GM23338 (cell line): ENCODE data around the gene MCM3AP. TPM values are rescaled to one million over a fixed set of nuclear protein-coding genes. Genes with fewer than 3 reads are reported as not detected.

Source experiments
- ATAC-seq: fragments of 200-7000 bp; cut with Tn5 transposase; 3 replicates; pipeline ENCODE4 v1.9.1; 2020
- DNase-seq: peaks from one replicate; pipeline ENCODE4 v3.0.0-alpha.2; 2015; ENCODE audit warnings: low spot score
- H2AFZ ChIP-seq: fragments of 200-600 bp; sonication (generic); 2 replicates; pipeline ENCODE4 v1.8.0; 2016; ENCODE audit warnings: antibody characterized with exemption, mild to moderate bottlenecking, moderate library complexity
- H3F3A ChIP-seq: fragments of 200-600 bp; sonication (generic); replicated peaks from 2 replicates; pipeline ENCODE4 v1.8.0; 2017; ENCODE audit warnings: antibody characterized with exemption, mixed run types, low read depth
- H3K27ac ChIP-seq: fragments of 200-600 bp; sonication (generic); 2 replicates; pipeline ENCODE4 v1.6.1; 2016; ENCODE audit warnings: low read depth
- H3K27me3 ChIP-seq: fragments of 200-600 bp; sonication (generic); 2 replicates; pipeline ENCODE4 v1.8.0; 2016; ENCODE audit warnings: mild to moderate bottlenecking, mixed run types, moderate library complexity; ENCODE audit not compliant: insufficient read depth
- H3K36me3 ChIP-seq: fragments of 200-600 bp; sonication (generic); 2 replicates; pipeline ENCODE4 v1.8.0; 2016; ENCODE audit warnings: mild to moderate bottlenecking; ENCODE audit not compliant: insufficient read depth
- H3K4me1 ChIP-seq: fragments of 200-600 bp; sonication (generic); 2 replicates; pipeline ENCODE4 v1.8.0; 2016; ENCODE audit warnings: mild to moderate bottlenecking, moderate library complexity; ENCODE audit not compliant: insufficient read depth
- H3K4me2 ChIP-seq: fragments of 200-600 bp; sonication (generic); 2 replicates; pipeline ENCODE4 v1.7.1; 2017; ENCODE audit warnings: mixed run types
- H3K4me3 ChIP-seq: fragments of 200-600 bp; sonication (generic); 2 replicates; pipeline ENCODE4 v1.6.1; 2016; ENCODE audit warnings: mixed run types
- H3K79me2 ChIP-seq: fragments of 200-600 bp; sonication (generic); replicated peaks from 2 replicates; pipeline ENCODE4 v1.8.0; 2017; ENCODE audit warnings: mild to moderate bottlenecking; ENCODE audit not compliant: insufficient read depth
- H3K9me2 ChIP-seq: fragments of 200-600 bp; sonication (generic); 2 replicates; pipeline ENCODE4 v1.8.0; 2017; ENCODE audit not compliant: insufficient read depth
- H4K20me1 ChIP-seq: fragments of 200-600 bp; sonication (generic); replicated peaks from 2 replicates; pipeline ENCODE4 v1.8.0; 2017; ENCODE audit warnings: mild to moderate bottlenecking; ENCODE audit not compliant: insufficient read depth
- H3K27ac Mint-ChIP-seq: 2 replicates; pipeline ENCODE4 v1.8.0; 2020; ENCODE audit warnings: inconsistent platforms, mild to moderate bottlenecking, moderate library complexity, mixed read lengths
- H3K27me3 Mint-ChIP-seq: 3 replicates; pipeline ENCODE4 v1.8.0; 2022; ENCODE audit warnings: low read depth, mild to moderate bottlenecking, moderate library complexity, mixed read lengths, inconsistent platforms; ENCODE audit not compliant: insufficient read depth, poor library complexity
- H3K36me3 Mint-ChIP-seq: 3 replicates; pipeline ENCODE4 v1.8.0; 2021; ENCODE audit warnings: low read depth, mild to moderate bottlenecking, inconsistent platforms, moderate library complexity, mixed read lengths
- H3K4me1 Mint-ChIP-seq: 3 replicates; pipeline ENCODE4 v1.8.0; 2020; ENCODE audit warnings: mild to moderate bottlenecking, inconsistent platforms, mixed read lengths
- H3K4me3 Mint-ChIP-seq: 3 replicates; pipeline ENCODE4 v1.8.0; 2021; ENCODE audit warnings: moderate library complexity, mild to moderate bottlenecking, inconsistent platforms, mixed read lengths
- H3K9me3 Mint-ChIP-seq: 3 replicates; pipeline ENCODE4 v1.8.0; 2020; ENCODE audit warnings: moderate library complexity, mild to moderate bottlenecking, inconsistent platforms, mixed read lengths
- CREB1 ChIP-seq: fragments of 250-450 bp; sonication (Bioruptor Pico); IDR thresholded peaks from 2 replicates; pipeline ENCODE4 v1.5.0; 2020; ENCODE audit warnings: low read depth, mild to moderate bottlenecking, moderate library complexity
- CTCF ChIP-seq, 2 experiments: fragments of 200-600 bp in 1 of 2; sonication (generic) in 1 of 2; conservative IDR thresholded peaks; 2 replicates each; pipeline versions ENCODE4 v1.5.1 to v1.6.1; 2016 to 2017; ENCODE audit warnings: antibody characterized with exemption in 2 of 2, low read depth in 2 of 2, mild to moderate bottlenecking in 2 of 2, moderate library complexity in 1 of 2
- ETS1 ChIP-seq: IDR thresholded peaks from 2 replicates; pipeline ENCODE4 v1.6.1; 2016; ENCODE audit warnings: antibody characterized with exemption
- EZH2 ChIP-seq: fragments of 200-600 bp; sonication (generic); IDR thresholded peaks from one replicate; pipeline ENCODE4 v1.8.0; 2017; ENCODE audit warnings: antibody characterized with exemption, mild to moderate bottlenecking, low read depth; ENCODE audit not compliant: unreplicated experiment
- EZH2phosphoT487 ChIP-seq: fragments of 200-600 bp; sonication (generic); IDR thresholded peaks from one replicate; pipeline ENCODE4 v1.8.1; 2018; ENCODE audit warnings: antibody characterized with exemption; ENCODE audit not compliant: unreplicated experiment
- JUNB ChIP-seq: IDR thresholded peaks from one replicate; pipeline ENCODE4 v1.6.1; 2016; ENCODE audit warnings: antibody characterized with exemption; ENCODE audit not compliant: unreplicated experiment
- NANOG ChIP-seq: IDR thresholded peaks from 2 replicates; pipeline ENCODE4 v1.6.1; 2016; ENCODE audit warnings: antibody characterized with exemption, borderline replicate concordance
- POLR2AphosphoS5 ChIP-seq: IDR thresholded peaks from 2 replicates; pipeline ENCODE4 v1.6.1; 2016; ENCODE audit warnings: antibody characterized with exemption, low read depth
- REST ChIP-seq: IDR thresholded peaks from one replicate; pipeline ENCODE4 v1.6.1; 2018; ENCODE audit warnings: antibody characterized with exemption; ENCODE audit not compliant: unreplicated experiment
- STAT1 ChIP-seq: IDR thresholded peaks from one replicate; pipeline ENCODE4 v1.6.1; 2016; ENCODE audit warnings: antibody characterized with exemption; ENCODE audit not compliant: unreplicated experiment
- ZNF114 ChIP-seq: fragments of 250-450 bp; sonication (Bioruptor Pico); IDR thresholded peaks from 2 replicates; pipeline ENCODE4 v1.5.0; 2020; ENCODE audit warnings: mild to moderate bottlenecking, moderate library complexity
- ZNF331 ChIP-seq: fragments of 250-450 bp; sonication (Bioruptor Pico); IDR thresholded peaks from 2 replicates; pipeline ENCODE4 v1.5.0; 2020; ENCODE audit warnings: low read depth, mild to moderate bottlenecking, moderate library complexity
- polyA plus RNA-seq: library from polyadenylated mRNA; unstranded; fragments of >200 nt; fragmentation: Nextera tagmentation; extraction: Ambion mirVana; gene quantifications from 2 replicates; pipeline ENCODE4 v1.2.1, GENCODE V29; 2016
- total RNA-seq: library from RNA; depleted of rRNA; stranded (reverse); fragments of >200 nt; shearing (Covaris generic); gene quantifications from 2 replicates; pipeline ENCODE4 v1.2.3, GENCODE V29; 2014

Gene MCM3AP
- total and polyA plus RNA-seq, 2 experiments from 2014 or later, result 39.2 to 123 TPM

GRCh38 chr21:46195595-46196195 is 89.7 kb downstream of the MCM3AP start (continued):
- no peak for TF ChIP-seq REST
- TF ChIP-seq JUNB, result no peak

- Mint-ChIP-seq H3K4me1 (no peaks in the 10 kb centered on the region), H3K27ac (peak overlapping the region; percentile 67), H3K27me3 (peaks cover 7% of the 10 kb centered on the region), H3K4me3 (no peak overlapping the region), H3K36me3 (peaks cover 63% of the 10 kb centered on the region), H3K9me3 (no peaks in the 10 kb centered on the region)
- no peak overlapping the region for H2AFZ ChIP-seq
- H3K36me3 ChIP-seq, result peaks cover 14% of the 10 kb centered on the region
- ATAC-seq, result no peak
- H3K27ac ChIP-seq, result no peak overlapping the region
- H3K9me2 ChIP-seq, result no peaks in the 10 kb centered on the region
- no peak for DNase-seq
- H3K79me2 ChIP-seq, result peaks cover 17% of the 10 kb centered on the region
- H3K27me3 ChIP-seq, result no peaks in the 10 kb centered on the region
- H4K20me1 ChIP-seq, result peaks cover 10% of the 10 kb centered on the region
- H3K4me1 ChIP-seq, result no peaks in the 10 kb centered on the region
- no peak overlapping the region for H3K4me2 ChIP-seq
- no peak overlapping the region for H3K4me3 ChIP-seq
- H3F3A ChIP-seq, result peaks cover 8% of the 10 kb centered on the region
- TF ChIP-seq EZH2, result no peak
- TF ChIP-seq ZNF331 (CRISPR knock-in tag), result no peak
- no peak for TF ChIP-seq ETS1
- TF ChIP-seq REST, result no peak
- TF ChIP-seq CREB1 (CRISPR knock-in tag), result no peak
- TF ChIP-seq STAT1, result no peak
- TF ChIP-seq POLR2AphosphoS5, result no peak
- TF ChIP-seq EZH2phosphoT487, result no peak
- no peak for TF ChIP-seq JUNB
- TF ChIP-seq CTCF (conservative IDR thresholded peaks at IDR 0.05; ENCODE audit: low read depth in 2 of 2), result no peak
- TF ChIP-seq ZNF114 (CRISPR knock-in tag), result no peak
- no peak for TF ChIP-seq NANOG
Measured at GRCh38 chr21:46194374-46195334, 90.8 kb downstream of the MCM3AP start.
